ENCODE measurements around the gene GPR42.
A peak's percentile ranks its signal among the peaks of the same experiment; 100 is the strongest.

The GPR42 gene

GRCh38 chr19:35388277-35389054 lies 17.6 kb downstream of the GPR42 start:
- CTCF ChIA-PET = no interaction called here
- POLR2A ChIA-PET = no interaction called here
- TF ChIP-seq BHLHE40 (IDR thresholded peaks at IDR 0.05; ENCODE audit: borderline replicate concordance) (no peak), SP1 (IDR thresholded peaks at IDR 0.05) (no peak), L3MBTL2 (conservative IDR thresholded peaks at IDR 0.05) (no peak), FOXA1 (IDR thresholded peaks at IDR 0.05) (no peak), ELF4 (IDR thresholded peaks at IDR 0.05) (no peak), FOXK2 (IDR thresholded peaks at IDR 0.05) (no peak), FOXM1 (IDR thresholded peaks at IDR 0.05; ENCODE audit: borderline replicate concordance) (no peak)
- DNase-seq (ENCODE audit: extremely low spot score) = no peak

- TF ChIP-seq ARNT (IDR thresholded peaks at IDR 0.05) (no peak), NFRKB (IDR thresholded peaks at IDR 0.05) (no peak), L3MBTL2 (conservative IDR thresholded peaks at IDR 0.05) (no peak), ZNF384 (IDR thresholded peaks at IDR 0.05) (no peak), FOXA1 (IDR thresholded peaks at IDR 0.05) (no peak), HDGF (IDR thresholded peaks at IDR 0.05; ENCODE audit: borderline replicate concordance) (no peak), SP1 (IDR thresholded peaks at IDR 0.05) (no peak), SUZ12 (IDR thresholded peaks at IDR 0.05) (no peak), BHLHE40 (IDR thresholded peaks at IDR 0.05; ENCODE audit: borderline replicate concordance) (no peak), TARDBP (IDR thresholded peaks at IDR 0.05) (no peak), ELF4 (IDR thresholded peaks at IDR 0.05) (no peak), FOXK2 (IDR thresholded peaks at IDR 0.05) (no peak), PKNOX1 (IDR thresholded peaks at IDR 0.05) (no peak), CTBP1 (IDR thresholded peaks at IDR 0.05; ENCODE audit: borderline replicate concordance) (no peak), FOXM1 (IDR thresholded peaks at IDR 0.05; ENCODE audit: borderline replicate concordance) (no peak), LEF1 (IDR thresholded peaks at IDR 0.05; ENCODE audit: borderline replicate concordance) (no peak)
- POLR2A ChIA-PET = no interaction called here
- CTCF ChIA-PET = no interaction called here
- DNase-seq (ENCODE audit: extremely low spot score) = no peak
These were observed 18.5 kb downstream of the GPR42 start for GRCh38 chr19:35389192-35389861.

GRCh38 chr19:35392742-35393715 lies 22.2 kb downstream of the GPR42 start:
- DNase-seq (ENCODE audit: extremely low spot score) = no peak
- TF ChIP-seq L3MBTL2 (conservative IDR thresholded peaks at IDR 0.05) (no peak), TARDBP (IDR thresholded peaks at IDR 0.05) (0 out of 2 replicates have a peak, but pooled peaks have one; percentile 25)
- POLR2A ChIA-PET = no interaction called here
- CTCF ChIA-PET = no interaction called here

GRCh38 chr19:35395382-35396199 lies 24.7 kb downstream of the GPR42 start:
- CTCF ChIA-PET = no interaction called here
- DNase-seq (ENCODE audit: extremely low spot score) = no peak
- TF ChIP-seq FOXA1 (IDR thresholded peaks at IDR 0.05) (no peak), CTBP1 (IDR thresholded peaks at IDR 0.05; ENCODE audit: borderline replicate concordance) (no peak), BHLHE40 (IDR thresholded peaks at IDR 0.05; ENCODE audit: borderline replicate concordance) (no peak), L3MBTL2 (conservative IDR thresholded peaks at IDR 0.05) (no peak), TARDBP (IDR thresholded peaks at IDR 0.05) (no peak), NFRKB (IDR thresholded peaks at IDR 0.05) (no peak), ARNT (IDR thresholded peaks at IDR 0.05) (no peak), ELF4 (IDR thresholded peaks at IDR 0.05) (no peak), LEF1 (IDR thresholded peaks at IDR 0.05; ENCODE audit: borderline replicate concordance) (no peak), PKNOX1 (IDR thresholded peaks at IDR 0.05) (no peak), FOXK2 (IDR thresholded peaks at IDR 0.05) (no peak), SP1 (IDR thresholded peaks at IDR 0.05) (no peak), FOXM1 (IDR thresholded peaks at IDR 0.05; ENCODE audit: borderline replicate concordance) (no peak), SUZ12 (IDR thresholded peaks at IDR 0.05) (no peak), HDGF (IDR thresholded peaks at IDR 0.05; ENCODE audit: borderline replicate concordance) (no peak), ZNF384 (IDR thresholded peaks at IDR 0.05) (no peak)
- POLR2A ChIA-PET = no interaction called here

GRCh38 chr19:35396240-35396885 lies 25.5 kb downstream of the GPR42 start:
- POLR2A ChIA-PET = no interaction called here
- CTCF ChIA-PET = no interaction called here
- no peak for DNase-seq (ENCODE audit: extremely low spot score)
- TF ChIP-seq SUZ12 (IDR thresholded peaks at IDR 0.05) = no peak
- TF ChIP-seq FOXK2 (IDR thresholded peaks at IDR 0.05) = no peak
- no peak for TF ChIP-seq L3MBTL2 (conservative IDR thresholded peaks at IDR 0.05)
- no peak for TF ChIP-seq BHLHE40 (IDR thresholded peaks at IDR 0.05; ENCODE audit: borderline replicate concordance)
- TF ChIP-seq ZNF384 (IDR thresholded peaks at IDR 0.05) = no peak
- TF ChIP-seq NFRKB (IDR thresholded peaks at IDR 0.05) = no peak
- no peak for TF ChIP-seq FOXM1 (IDR thresholded peaks at IDR 0.05; ENCODE audit: borderline replicate concordance)
- TF ChIP-seq CTBP1 (IDR thresholded peaks at IDR 0.05; ENCODE audit: borderline replicate concordance) = no peak
- no peak for TF ChIP-seq TARDBP (IDR thresholded peaks at IDR 0.05)
- no peak for TF ChIP-seq FOXA1 (IDR thresholded peaks at IDR 0.05)
